PC-9 (cell line): ENCODE results near the gene SENP6.

Source experiments
- CTCF ChIP-seq: fragments of 200-600 bp; sonication (generic); conservative IDR thresholded peaks from 2 replicates; pipeline ENCODE4 v1.6.1; 2017; ENCODE audit warnings: mixed run types, antibody characterized with exemption, mild to moderate bottlenecking, moderate library complexity
- EZH2 ChIP-seq: fragments of 200-600 bp; sonication (generic); IDR thresholded peaks from 2 replicates; pipeline ENCODE4 v1.8.0; 2017; ENCODE audit warnings: antibody characterized with exemption, low read depth

GRCh38 chr6:75693534-75693933 lies 91.9 kb downstream of the SENP6 start:
- TF ChIP-seq CTCF (peak; percentile 33; the same call in 1 of the 2 replicates), EZH2 (no peak)
